GM18526 (cell line): Measurements from ENCODE around the gene METTL22.

Experiments
- POLR2A ChIP-seq: IDR thresholded peaks from 3 replicates; pipeline ENCODE4 v1.6.1; 2011; ENCODE audit not compliant: insufficient read length; ENCODE audit errors: extremely low read depth

METTL22 gene, protein sequence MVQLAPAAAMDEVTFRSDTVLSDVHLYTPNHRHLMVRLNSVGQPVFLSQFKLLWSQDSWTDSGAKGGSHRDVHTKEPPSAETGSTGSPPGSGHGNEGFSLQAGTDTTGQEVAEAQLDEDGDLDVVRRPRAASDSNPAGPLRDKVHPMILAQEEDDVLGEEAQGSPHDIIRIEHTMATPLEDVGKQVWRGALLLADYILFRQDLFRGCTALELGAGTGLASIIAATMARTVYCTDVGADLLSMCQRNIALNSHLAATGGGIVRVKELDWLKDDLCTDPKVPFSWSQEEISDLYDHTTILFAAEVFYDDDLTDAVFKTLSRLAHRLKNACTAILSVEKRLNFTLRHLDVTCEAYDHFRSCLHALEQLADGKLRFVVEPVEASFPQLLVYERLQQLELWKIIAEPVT

DNA sequence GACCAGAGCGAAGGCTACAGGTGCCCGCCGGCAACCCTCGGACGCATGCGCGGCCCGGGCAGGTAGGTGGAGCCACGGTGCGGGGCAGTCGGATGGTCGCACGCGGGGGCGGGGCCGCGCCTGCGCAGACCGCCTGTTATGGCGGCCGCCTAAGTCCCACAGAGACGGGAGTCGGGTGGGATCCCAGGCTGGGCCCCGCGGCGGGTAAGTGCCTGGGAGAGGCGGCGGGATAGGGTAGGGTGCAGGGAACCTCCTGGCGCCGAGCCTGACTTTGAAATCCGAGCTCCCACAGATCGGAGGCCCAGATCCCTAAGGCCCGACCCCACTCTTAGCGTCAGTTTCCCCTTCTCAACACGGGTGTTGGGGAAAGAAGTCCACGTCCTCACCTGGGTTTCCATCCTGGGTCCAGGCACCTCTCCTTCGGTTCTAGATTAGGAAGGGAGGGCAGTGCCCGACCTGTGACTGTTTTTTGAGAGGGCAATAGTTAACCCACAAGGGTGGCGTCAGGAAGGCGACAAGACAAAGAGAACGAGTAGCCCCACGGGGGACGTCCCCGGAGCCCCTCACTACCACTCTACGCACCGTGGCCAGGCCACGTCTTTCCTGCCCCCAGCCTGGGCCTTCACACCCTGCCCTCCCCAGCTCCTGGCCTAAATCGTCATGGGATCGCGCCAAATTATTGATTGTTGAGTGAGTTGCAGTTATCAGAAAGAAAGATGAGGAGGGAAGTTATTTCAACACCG, at the start of gene METTL22:
TSS of gene METTL22 (plus strand) at position 127 of the 743 bp plus-strand sequence. CDS start 3,968 bp downstream, outside the sequence.
- peak; percentile 87 for TF ChIP-seq POLR2A

DNA sequence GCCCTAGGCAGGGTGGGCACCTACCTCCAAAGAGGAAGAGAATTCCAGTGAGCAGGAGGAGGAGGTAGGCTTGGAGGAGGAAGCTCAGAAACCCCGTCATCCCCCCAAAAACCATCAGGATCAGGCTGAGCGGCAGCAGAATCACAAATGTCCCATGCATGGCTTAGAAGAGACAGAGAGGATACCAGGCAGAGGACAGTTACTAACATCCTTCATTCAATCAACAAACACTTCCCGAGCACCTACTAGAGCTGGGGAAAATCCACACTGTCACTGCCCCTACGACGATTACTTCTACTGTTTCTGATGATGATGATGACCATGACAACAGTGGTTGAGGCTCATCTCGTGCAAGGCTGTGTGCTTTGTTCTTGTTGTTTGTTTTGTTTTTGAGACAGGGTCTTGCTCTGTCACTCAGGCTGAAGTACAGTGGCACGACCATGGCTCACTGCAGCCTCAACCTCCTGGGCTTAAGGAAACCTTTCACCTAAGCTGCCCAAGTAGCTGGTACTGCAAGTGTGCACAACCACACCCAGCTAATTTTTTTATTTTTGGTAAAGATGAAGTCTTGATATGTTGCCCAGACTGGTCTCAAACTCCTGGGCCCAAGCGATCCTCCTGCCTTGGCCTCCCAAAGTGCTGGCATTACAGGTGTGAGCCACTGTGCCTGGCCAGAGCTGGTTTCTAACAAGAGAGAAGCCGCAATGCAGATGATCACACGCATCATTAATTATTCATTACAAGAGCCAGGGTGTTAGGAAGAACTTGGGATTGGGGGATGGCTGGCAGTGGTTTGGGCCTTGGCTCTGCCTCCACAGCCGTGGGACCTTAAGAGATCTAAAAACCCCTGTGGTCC, 49.2 kb upstream of the METTL22 start:
- TF ChIP-seq POLR2A: no peak

DNA sequence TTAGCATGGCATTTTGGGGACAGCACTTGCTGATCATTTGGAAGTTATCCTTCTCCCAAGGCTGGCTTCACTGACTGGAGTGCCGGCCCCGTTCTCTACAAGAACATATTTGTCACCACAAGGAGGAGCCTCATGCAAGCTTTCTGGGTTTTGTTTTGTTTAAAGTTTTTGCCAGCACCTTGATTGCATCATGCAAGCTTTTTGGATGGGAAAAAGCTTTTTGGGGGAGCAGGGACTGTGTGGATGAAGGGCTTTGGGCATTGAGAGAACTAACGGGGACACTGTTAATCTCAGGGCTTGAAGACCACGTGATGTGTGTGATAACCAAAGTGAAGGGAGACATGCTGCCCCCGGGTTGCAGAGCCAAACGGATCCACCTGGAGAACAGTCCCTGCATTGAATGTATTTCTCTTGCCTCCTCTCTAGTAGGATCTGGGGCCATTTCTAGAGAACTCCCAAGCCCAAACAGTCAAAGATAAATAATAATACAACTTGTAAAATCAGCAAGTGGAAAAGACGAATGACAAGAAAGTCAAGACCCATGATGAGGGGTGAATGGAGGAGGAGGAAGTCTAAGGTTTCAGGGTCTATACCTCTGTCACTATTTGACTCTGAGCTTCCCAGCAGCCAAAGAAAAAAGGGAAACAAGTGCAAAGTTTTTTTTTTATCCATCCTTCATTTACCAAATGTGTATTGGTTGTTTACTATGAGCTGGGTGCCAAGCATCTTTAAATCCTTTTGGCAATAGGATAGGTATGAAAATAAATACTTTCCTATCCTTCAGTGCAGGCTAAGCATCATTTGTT, 48.4 kb upstream of the METTL22 start:
- TF ChIP-seq POLR2A: no peak

DNA sequence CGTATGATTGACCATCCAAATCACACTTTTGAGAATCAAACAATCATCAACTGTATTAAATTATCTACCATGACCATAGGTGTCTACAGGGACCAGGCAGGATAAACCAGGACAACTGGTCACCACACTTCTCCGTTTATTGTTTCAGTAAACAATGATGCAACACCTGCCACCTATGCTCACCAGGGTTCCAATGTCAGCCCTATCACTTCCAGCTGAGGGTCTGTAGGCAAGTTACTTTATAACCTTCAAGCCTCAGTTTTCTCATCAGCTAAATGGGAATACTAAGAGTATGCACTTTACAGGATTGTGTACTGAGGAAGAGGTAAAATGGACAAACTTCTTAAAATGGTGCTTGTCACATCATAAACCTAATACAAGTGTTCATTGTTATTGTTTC, 46.1 kb upstream of the METTL22 start:
- TF ChIP-seq POLR2A: no peak

GRCh38 chr16:8576141-8577004, 45.1 kb upstream of the METTL22 start:
- no peak for TF ChIP-seq POLR2A

GRCh38 chr16:8577678-8578304, 43.7 kb upstream of the METTL22 start:
- TF ChIP-seq POLR2A: no peak

GRCh38 chr16:8579559-8579958, 41.9 kb upstream of the METTL22 start:
- TF ChIP-seq POLR2A: no peak

GRCh38 chr16:8581831-8582580, 39.5 kb upstream of the METTL22 start:
- no peak for TF ChIP-seq POLR2A

GRCh38 chr16:8583199-8583598, 38.3 kb upstream of the METTL22 start:
- no peak for TF ChIP-seq POLR2A

GRCh38 chr16:8583732-8584131, 37.8 kb upstream of the METTL22 start:
- TF ChIP-seq POLR2A: no peak

GRCh38 chr16:8585041-8585440, 36.5 kb upstream of the METTL22 start:
- TF ChIP-seq POLR2A: no peak

- no peak for TF ChIP-seq POLR2A
These were observed 35.6 kb upstream of the METTL22 start for GRCh38 chr16:8585857-8586256.

DNA sequence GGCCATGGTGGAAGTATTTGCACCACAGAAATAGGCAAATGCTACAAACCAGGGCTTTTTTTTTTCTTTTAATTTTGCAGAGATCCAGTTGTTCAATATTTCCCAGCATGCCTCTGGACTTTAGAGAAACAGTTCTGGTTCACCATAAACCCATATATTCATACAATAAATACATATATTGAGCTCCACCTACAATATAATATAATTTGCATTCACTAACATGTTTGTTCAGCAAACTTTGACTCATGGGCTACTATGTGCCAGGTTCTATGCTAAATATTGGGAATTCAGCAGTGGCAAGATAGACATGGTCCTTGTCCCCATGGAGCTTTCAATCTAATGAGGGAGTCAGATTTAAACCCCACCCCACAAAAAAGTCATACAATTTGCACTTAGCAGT, 34.4 kb upstream of the METTL22 start:
- TF ChIP-seq POLR2A: no peak
